GM18499 (cell line): ENCODE data around the gene VAV2.
A peak's percentile ranks its signal among the peaks of the same experiment; 100 is the strongest.

Experiments
- ATAC-seq: cut with Tn5 transposase; IDR thresholded peaks from one replicate; pipeline ENCODE4 v1.9.1; 2021; ENCODE audit warnings: moderate number of reproducible peaks; ENCODE audit not compliant: insufficient read depth, unreplicated experiment

The VAV2 gene

DNA sequence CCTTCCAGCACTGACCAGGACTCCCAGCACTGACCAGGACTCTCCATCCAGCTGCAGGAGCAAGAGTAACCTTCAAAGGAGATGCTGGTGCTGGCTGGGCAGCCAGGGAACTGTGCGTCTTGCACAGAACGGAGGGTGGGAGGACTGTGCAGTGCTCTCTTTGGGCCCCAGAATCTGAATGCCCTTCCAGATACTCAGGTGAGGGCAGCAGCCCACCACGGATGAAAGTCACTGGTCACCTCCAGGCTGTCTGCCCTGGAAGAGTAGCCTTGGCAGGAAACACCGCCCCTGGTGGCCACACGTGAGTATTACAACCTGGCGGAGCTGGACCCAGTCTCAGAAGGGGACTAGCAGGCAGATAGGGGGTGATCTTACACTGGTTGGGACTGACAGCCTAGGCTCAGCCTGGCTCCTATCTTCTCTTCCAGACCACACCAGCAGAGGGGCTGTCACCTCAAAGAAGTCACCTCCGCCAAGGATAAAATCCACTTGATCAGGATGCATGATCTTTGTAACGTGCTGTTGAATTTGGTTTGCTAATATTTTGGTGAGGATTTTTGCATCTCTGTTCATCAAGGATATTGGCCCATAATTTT is 249.2 kb downstream of the VAV2 start:
- ATAC-seq: peak; percentile 57

- ATAC-seq: no peak
Measured at GRCh38 chr9:133742251-133742650, 249.9 kb downstream of the VAV2 start.

- ATAC-seq: no peak
Measured at GRCh38 chr9:133741716-133742115, 250.4 kb downstream of the VAV2 start.

GRCh38 chr9:133740911-133741310 is 251.2 kb downstream of the VAV2 start:
- ATAC-seq: no peak

DNA sequence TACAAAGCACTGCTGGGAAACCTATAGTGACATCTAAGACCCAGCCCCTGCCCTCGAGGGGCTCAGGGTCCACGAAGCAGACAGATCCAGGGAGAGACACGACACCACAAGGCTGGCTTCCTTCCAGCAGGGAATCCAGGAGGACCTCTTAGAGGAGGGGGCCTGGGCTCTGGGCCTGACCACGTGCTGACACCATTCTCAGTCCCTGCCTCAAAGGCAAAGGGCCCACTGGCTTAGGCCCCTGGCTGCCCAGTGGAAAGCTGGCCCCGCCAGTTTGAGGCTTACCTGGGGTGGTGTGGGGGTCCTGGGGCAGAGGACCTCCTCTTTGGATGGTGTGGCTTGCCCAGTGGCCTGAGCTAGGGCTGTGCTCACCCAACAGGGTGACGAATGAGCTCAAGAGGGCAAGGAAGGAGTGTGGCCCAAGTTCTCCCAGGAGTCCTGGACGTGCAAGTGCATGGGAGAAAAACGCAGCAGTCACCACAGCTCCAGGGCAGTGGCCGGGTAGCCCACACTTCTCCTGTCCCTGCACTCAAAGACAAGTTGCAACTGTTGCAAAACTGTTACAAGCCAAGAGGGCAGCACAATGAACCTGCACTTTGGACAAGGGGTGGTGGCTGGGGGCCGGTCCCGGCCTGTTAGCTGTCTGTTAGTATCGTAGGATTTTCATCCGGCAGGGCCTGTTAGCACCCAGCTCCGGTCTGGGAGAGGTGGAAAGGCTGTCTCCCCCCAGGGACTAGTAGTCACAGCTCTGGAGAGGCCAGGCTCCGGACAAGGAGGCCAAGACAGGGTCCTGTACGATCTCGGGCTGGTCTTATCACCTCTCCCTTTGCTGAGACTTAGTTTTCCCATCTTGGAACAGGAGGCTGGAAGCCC is 252.5 kb downstream of the VAV2 start:
- no peak for ATAC-seq

DNA sequence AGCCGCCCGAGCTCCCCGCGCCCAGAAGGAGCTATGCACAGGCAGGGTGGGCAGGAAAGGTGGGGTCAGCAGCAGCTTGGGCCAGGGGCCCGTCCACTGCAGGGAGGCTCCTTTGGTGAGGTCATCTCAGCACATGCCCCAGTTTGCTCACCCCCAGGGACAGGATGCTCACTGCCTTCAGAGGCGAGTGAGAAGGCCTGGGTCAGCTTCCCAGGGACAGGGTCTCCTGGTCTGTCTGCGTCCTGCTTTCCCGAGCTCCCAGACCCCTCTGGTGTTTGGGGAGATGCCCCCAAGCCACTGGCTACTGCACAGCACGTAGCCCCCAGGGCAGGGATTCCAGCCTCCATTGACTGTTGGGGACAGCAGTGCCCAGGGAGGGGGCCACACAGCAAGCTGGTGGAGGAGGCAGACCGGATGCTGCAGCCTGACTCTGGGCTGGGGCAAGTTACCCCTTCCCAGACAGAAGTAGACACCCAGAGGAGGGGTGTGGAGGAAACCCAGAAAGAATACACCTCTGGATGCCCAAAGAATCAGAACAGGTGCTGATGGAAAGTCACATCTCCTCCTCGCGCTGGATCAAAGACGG is 253.4 kb downstream of the VAV2 start:
- ATAC-seq: no peak

GRCh38 chr9:133737774-133738639 is 254.1 kb downstream of the VAV2 start, which contains the start of gene SARDH:
Gene SARDH (minus strand): TSS chr9:133738352. CDS start chr9:133734173, 4,179 bp downstream.
- no peak for ATAC-seq

DNA sequence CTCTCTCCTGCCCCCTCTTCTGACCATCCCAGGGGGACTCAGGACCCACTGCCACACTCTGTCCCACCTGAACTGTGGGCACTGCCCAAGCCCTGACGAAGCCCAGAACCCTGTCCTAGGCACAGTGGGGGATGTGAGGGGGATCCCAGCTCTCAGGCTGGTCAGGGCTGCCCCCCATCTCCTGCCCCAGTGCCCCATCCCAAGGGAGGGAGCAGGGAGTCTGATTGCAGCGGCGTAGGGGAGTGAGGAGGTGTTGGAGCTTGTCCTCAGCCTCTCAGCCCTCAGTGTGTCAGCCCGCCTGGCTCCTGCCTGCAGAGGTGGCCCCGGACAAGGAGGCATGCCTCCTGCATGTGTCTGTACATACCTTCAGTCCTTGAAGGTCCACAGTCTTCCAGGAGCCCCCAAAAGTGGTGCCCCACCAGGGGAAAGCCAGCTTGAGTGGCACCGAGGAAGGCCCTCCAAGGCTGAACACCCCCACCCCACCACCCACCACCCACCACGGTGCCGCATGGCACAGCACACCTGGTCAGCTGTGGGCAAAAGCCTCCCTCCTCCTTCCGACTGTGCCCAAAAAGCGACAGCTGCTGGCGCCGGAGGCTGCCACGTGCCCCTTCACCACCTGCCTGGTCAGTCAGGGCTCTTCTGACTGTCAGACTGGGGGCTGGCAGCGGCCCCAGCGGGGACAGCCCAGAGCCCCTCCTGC is 254.9 kb downstream of the VAV2 start:
- ATAC-seq: no peak

- no peak for ATAC-seq
Measured at GRCh38 chr9:133735931-133736330, 256.2 kb downstream of the VAV2 start.

DNA sequence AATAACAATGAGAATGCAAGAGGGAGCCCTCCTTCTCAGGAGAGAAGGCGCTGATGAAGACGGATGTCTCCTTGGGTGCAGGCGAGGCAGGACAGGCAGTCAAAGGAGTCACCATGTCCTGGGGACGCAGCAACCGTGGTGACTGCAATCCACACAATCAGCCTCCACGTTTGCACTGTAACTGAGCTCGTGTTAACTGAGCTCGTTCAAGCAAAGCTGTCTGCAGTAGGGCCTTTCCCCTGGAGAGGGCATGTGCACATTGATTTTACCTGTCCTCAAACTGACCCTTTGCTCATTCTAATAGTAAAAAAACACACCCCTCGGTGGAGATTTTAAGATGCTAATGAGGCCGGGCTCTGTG is 256.7 kb downstream of the VAV2 start:
- no peak for ATAC-seq

GRCh38 chr9:133734590-133735414 is 257.3 kb downstream of the VAV2 start:
- no peak for ATAC-seq

GRCh38 chr9:133733796-133734533 is 258.2 kb downstream of the VAV2 start:
- ATAC-seq: no peak

DNA sequence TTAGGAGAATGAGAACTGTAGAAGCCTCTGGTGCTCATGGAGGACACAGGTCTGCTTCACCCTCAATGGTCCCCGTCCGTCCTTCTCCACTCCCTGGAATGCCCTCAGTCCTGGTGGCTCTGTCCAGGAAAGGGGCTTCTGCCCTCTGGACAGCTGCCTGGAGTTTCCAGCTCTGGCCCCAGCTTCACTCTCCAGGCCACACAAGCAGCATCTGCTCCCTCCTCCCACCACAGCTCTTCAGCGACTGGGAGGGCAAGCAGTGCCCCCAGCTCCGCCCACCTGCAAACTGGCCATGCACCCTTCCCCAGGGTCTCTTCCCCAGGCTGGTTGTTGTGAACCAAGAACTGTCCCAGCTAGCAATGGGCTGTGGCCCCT is 258.7 kb downstream of the VAV2 start:
- no peak for ATAC-seq

- ATAC-seq: no peak
Measured at GRCh38 chr9:133732639-133733408, 259.3 kb downstream of the VAV2 start.

DNA sequence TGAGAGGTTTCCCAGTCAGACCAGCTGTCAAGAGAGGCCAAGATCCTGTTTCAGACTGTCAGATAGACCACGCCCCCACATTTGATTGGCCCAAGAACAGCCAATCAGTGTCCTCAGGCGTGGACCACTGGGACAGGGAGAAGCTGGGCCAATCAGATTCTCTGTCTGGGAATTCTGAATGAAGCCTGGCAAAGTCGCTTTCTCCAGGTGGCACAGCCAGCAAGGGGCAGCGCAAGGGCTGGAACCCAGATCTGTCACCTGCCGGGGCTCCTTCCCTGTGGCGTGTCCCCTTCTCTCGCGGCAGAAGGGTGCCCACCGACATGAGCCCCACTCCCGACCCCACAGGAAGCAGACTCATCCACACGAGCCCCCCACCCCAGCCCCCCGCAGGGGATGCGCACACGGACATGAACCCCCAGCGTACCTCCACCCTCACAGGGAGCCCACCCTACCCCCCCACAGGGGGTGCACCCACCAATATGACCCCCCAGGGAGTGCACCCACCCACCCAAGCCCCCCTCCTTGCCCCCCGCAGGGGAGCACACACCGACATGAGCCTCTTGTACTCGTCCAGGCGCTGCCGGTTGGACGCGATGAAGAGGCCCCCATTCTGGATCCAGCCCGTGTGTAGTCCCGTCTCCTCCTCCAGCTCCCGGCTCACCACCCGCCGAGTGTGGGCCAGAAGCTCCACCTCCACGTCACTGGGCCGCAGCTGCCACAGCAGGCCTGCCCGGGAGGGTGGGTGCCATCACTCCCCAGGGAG is 260.1 kb downstream of the VAV2 start:
- no peak for ATAC-seq

GRCh38 chr9:133730994-133731715 is 261.0 kb downstream of the VAV2 start:
- ATAC-seq: no peak
